NCI-H1048 (cell line): ENCODE results near the gene ZNF138.
"Not testable (repeated sequence)": the region's sequence is repeated elsewhere in the genome, so short reads cannot be mapped to it uniquely, and the experiment has no call there.

ENCODE experiments used
- DNase-seq: peaks from one replicate; lab custom pipeline; 2025; lab: John Stamatoyannopoulos, UW

The ZNF138 gene

GRCh38 chr7:64838691-64839090 is 44.5 kb downstream of the ZNF138 start:
- DNase-seq: no peak

- DNase-seq: no peak
Measured at GRCh38 chr7:64839910-64840309, 45.7 kb downstream of the ZNF138 start.

GRCh38 chr7:64849250-64849923 is 55.2 kb downstream of the ZNF138 start:
- no peak for DNase-seq

- no peak for DNase-seq
Measured at GRCh38 chr7:64849924-64850499, 55.8 kb downstream of the ZNF138 start.

- no peak for DNase-seq
Measured at GRCh38 chr7:64853679-64854078, 59.5 kb downstream of the ZNF138 start.

GRCh38 chr7:64854969-64855368 is 60.7 kb downstream of the ZNF138 start:
- DNase-seq: no peak

- no peak for DNase-seq
Measured at GRCh38 chr7:64863021-64863420, 68.8 kb downstream of the ZNF138 start.

- not testable (repeated sequence) for DNase-seq
Measured at GRCh38 chr7:64863530-64863929, 69.3 kb downstream of the ZNF138 start.

GRCh38 chr7:64863969-64864368 is 69.7 kb downstream of the ZNF138 start:
- no peak for DNase-seq

GRCh38 chr7:64867863-64868440 is 73.7 kb downstream of the ZNF138 start:
- DNase-seq: no peak

- DNase-seq: no peak
Measured at GRCh38 chr7:64868499-64868898, 74.3 kb downstream of the ZNF138 start.

- DNase-seq: no peak
Measured at GRCh38 chr7:64869121-64869725, 75.0 kb downstream of the ZNF138 start.

- DNase-seq: no peak
Measured at GRCh38 chr7:64869912-64870562, 75.8 kb downstream of the ZNF138 start.

- no peak for DNase-seq
Measured at GRCh38 chr7:64870656-64871055, 76.4 kb downstream of the ZNF138 start.

- no peak for DNase-seq
Measured at GRCh38 chr7:64871761-64872160, 77.5 kb downstream of the ZNF138 start.

GRCh38 chr7:64872351-64873154 is 78.3 kb downstream of the ZNF138 start:
- no peak for DNase-seq

GRCh38 chr7:64873155-64873500 is 78.9 kb downstream of the ZNF138 start:
- DNase-seq: no peak

- no peak for DNase-seq
Measured at GRCh38 chr7:64873517-64873916, 79.3 kb downstream of the ZNF138 start.

- no peak for DNase-seq
Measured at GRCh38 chr7:64874114-64874513, 79.9 kb downstream of the ZNF138 start.

- no peak for DNase-seq
Measured at GRCh38 chr7:64874562-64875250, 80.5 kb downstream of the ZNF138 start.

GRCh38 chr7:64875258-64875657 is 81.0 kb downstream of the ZNF138 start:
- DNase-seq: no peak
